ENCODE results near the gene TMIGD1.
A peak's percentile ranks its signal among the peaks of the same experiment; 100 is the strongest.
"Not testable (repeated sequence)": the region's sequence is repeated elsewhere in the genome, so short reads cannot be mapped to it uniquely, and the experiment has no call there.

TMIGD1 gene

DNA sequence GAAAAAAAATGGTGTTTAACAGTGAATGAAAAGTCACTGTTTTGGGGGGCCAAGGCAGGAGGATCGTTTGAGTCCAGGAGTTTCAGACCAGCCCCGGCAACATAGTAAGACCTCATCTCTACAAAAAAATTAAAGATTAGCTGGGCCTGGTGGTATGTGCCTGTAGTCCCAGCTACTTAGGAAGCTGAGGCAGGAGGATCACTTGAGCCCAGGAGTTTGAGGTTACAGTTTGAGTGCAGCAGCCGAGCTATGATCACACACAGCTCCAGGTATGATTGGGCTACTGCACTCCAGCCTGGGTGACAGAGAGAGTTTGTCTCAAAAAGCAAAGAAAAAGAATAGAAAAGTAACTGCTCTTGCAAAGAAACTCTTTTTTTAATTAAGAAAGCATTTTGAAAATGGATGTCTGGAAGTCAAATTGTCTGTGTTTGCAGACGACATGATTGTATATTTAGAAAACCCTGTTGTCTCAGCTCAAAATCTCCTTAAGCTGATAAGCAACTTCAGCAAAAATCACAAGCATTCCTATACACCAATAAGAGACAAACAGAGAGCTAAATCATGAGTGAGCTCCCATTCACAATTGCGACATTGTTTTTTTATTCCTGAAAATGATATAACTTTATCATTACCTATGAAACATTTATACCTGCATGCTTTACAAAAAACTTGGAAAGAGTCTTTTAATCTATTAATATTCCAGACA lies 24.4 kb upstream of the TMIGD1 start:
- no peak for DNase-seq

- no peak for DNase-seq
These were observed 23.6 kb upstream of the TMIGD1 start for GRCh38 chr17:30357476-30357875.

GRCh38 chr17:30354701-30355100 lies 20.8 kb upstream of the TMIGD1 start:
- DNase-seq = no peak

GRCh38 chr17:30352240-30352814 lies 18.5 kb upstream of the TMIGD1 start:
- DNase-seq = no peak

DNA sequence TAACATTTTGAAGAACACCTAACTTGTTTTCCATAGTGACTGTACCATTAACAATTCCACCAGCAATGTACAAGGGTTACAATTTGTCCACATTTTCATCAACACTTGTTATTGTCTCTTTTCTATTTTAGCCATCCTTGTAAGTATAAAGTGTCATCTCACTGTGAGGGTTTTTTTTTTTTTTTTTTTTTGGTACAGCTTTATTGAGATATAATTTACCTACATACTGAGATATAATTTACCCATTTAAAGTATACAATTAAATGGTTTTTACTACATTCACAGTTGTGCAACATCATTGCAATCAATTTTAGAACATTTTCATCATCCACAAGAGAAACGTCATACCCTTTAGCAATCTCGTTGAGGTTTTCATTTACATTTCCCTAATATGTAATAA lies 17.9 kb upstream of the TMIGD1 start:
- DNase-seq = no peak

DNA sequence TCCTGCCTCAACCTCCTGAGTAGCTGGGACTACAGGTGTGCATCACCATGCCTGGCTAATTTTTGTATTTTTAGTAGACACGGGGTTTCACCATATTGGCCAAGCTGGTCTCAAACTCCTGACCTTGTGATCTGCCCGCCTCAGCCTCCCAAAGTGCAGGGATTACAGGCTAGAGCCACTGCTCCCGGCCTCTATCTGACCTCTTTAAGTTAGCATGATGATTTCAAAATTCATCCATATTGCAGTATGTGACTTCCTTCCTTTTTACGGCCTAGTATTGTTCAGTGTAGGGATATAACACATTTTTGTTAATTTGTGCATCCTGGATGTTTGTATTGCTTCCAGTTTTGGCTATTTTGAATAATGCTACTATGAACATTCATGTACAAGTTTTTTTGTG lies 17.4 kb upstream of the TMIGD1 start:
- not testable (repeated sequence) for DNase-seq

DNA sequence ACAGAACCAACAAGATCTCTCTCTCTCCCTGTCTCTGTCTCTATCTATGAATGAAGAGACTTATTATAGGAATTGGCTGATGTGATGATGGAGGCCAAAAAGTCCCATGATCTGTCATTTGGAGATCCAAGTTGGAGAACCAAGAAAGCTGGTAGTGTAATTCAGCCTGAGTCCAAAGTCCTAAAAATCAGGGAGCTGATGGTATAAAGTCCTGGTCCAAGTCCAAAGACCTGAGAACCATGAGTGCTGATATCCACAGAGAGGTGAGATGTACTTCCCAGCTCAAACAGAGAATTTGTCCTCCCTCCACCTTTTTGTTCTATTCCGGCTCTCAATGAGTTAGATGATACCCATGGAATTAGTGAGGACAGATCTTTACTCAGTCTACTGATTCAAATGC lies 15.4 kb upstream of the TMIGD1 start:
- no peak for DNase-seq

DNA sequence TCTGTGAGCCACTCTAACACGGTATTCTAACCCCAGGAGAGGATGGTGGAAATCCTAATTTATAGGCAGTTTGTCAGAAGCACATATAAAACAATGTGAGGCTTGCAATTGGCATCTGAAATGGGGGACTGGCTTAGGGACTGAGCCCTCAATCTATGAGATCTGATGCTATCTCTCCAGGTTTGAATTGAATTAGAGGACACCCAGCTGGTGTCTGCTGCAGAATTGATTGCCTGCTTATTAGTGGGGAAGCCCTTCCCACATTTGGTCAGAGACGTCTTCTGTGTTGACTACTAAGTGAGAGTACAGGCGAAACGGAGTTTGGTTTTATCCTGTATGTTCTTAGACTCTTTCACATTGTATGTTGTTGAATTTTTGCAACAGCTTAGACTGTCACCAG lies 13.6 kb upstream of the TMIGD1 start:
- no peak for DNase-seq

DNA sequence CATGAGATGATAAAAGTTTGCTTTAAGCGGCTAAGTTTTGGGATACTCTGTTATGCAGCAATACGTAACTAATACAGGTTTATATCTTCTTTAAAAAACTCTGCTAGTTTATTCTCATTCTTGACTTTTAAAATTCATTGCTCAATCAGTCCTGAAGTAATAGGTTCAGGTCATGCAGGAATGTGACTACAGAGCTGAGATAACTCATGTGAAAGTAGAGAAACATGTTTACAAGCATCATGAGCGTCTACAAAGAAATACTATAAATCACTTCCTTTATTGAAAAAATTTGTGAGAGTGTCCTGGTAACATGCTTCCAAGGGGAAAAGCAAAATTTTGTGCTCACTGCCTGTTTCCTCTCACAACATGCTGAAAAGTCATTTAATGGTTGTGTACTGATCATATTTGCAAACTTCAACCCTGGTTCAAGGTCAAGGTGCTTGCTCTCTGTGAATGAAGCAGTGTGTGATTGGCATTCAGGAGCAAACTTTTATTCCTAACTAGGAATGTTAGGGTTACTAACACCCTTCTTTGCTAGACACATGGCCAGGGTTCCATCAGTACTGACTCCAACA lies 12.5 kb upstream of the TMIGD1 start:
- DNase-seq = no peak

DNA sequence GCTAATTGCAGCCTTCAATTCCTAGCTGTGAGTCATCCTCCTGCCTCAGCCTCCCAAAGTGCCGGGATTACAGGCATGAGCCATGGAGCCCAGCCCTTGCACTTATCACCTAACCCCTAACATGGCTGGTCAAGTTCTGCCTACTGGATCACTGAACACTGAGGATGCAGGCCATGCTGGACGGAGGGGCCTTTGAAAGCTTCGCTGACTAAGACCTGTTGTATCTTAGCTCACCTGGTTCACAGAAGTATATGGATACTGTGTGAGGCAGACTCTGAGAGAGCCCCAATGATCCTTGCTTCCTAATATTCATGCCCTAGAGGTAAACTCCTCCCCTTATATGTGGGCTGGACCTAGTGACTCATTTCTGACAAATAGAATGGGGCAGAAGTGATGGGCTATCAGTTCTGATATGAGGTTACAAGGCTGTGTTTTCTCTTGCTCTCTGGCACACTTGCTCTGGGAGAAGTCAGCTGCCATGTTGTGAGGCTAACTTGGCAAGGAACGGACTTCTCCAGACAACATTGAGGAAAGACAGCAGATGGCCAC lies 11.7 kb upstream of the TMIGD1 start:
- DNase-seq = no peak

DNA sequence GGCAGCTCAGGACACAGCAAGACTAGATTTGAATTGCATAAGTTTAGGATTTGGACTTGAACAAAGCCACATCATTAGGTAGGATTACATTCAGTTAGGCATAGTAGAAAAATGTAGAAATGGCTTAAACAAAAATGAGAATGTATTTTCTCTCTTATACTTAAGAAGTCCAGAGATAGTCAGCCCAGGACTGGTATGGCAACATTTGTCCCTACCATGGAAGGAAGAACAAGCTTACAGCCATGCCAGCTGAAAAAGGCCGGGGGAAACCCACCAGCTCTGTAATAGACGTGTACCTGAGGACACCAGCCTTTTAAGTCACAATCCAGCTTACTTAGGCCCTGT lies 11.2 kb upstream of the TMIGD1 start:
- no peak for DNase-seq

- DNase-seq = no peak
These were observed 10.6 kb upstream of the TMIGD1 start for GRCh38 chr17:30344283-30345088.

DNA sequence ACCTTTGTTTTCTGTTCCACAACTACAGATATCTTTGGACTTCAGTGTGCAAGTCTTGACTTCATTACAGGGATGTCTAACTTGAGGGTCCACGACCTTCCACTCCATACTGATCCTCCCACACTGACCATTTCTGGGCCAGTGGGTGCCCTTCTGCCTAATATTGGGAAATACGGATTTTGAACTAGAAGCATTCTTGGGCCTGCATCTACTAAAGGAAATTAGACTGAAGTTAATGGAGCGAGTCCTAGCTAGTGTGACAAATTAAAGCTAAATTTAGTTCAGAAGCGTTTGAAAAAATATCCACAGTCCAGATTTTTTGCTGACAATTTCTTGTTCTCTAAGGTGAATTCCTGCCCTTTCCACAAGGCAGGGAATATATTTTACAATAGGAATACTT lies 9.9 kb upstream of the TMIGD1 start:
- DNase-seq = no peak

DNA sequence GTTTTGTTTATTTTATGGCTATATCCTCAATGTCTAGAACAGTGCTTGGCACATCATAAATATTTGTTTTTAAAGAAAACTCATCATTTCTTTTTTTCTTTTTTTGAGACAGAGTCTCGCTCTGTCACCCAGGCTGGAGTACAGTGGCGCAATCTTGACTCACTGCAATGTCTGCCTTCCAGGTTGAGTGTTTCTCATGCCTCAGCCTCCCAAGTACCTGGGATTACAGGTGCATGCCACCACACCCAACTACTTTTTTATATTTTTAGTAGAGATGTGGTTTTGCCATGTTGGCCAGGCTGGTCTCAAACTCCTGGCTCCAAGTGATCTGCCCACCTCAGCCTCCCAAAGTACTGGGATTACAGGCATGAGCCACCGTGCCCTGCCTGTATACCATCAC lies 9.4 kb upstream of the TMIGD1 start:
- not testable (repeated sequence) for DNase-seq

DNA sequence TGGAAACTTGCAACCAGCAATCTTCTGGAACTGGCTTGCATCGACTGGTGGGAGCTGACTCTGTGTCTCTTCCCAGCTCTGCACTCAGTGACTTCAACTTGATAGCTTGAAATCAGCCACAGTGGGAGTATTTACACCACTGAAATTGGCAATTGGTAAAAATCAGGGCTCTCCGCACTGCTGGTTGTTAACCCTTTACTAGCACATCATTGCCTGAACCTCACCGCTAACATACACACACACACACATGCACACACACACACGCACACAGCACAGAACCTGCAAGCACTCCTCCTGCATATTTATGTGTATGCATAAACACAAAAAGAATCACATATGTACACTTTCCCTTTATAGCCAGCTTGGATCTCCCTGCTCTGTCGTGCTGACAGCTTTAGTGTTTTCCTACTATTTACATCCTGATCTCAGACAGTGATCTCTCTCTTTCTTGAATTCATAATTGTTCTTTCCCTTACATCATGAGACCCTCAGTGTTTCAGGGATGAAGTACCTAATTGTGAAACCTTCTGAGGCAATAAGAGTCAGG lies 7.9 kb upstream of the TMIGD1 start:
- DNase-seq = no peak

GRCh38 chr17:30340801-30341356 lies 7.0 kb upstream of the TMIGD1 start:
- DNase-seq = no peak

DNA sequence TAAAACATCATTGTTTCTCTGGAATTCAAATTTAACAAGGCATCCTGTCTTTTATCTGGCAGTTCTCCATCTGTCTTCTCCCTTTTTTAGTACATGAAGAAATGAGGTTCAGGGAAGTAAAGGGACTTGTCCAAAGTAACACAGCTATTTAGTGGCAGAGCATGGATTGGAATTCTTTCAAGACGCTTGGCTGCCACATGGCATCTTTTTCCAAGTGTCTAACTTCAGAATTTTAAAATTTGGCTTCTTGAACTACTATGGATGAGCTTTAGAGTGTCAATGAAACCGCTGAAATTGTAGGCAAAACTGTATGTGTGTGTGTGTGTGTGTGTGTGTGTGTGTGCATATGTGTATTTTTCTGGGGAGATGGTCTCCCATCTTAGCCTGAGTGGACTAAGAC lies 5.2 kb upstream of the TMIGD1 start:
- no peak for DNase-seq

- no peak for DNase-seq
These were observed 3.6 kb upstream of the TMIGD1 start for GRCh38 chr17:30337393-30337999.

DNA sequence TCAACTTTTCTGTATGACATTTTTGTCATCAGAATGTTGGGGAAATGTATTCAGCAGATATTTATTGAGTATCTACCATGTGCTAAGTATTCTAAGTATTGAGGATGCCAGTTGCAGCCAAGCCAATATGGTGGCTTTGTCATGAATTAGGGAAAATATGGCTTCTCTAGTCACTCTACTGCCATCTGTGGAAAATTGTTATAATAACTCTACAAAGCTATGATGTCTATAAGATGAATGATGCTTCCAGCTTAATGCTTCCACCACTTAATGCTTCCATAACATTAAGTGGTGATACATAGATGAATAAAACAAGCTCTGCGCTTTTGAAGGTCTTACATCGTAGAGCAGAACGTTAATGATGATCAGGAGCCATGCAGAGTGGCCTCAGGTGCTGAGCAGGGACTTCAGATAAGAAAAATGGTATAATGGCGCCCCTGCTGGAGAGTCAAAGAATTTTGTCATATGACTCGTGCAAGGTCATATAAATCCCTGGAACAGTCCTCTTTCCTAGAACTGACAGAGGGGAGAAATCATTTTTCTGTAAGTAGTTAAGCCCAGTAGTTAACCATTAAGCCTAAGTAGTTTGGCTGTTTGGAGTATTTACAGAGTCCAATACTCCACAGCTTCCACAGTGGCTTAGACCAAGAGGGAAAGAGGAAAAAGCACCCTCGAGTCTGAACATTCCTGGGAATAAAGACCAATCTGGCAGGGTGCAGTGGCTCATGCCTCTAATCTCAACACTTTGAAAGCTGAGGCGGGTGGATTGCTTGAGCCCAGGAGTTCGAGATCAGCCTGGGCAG lies 2.7 kb upstream of the TMIGD1 start:
- DNase-seq = peak; percentile 78

GRCh38 chr17:30334421-30334820 lies 564 bp upstream of the TMIGD1 start:
- no peak for DNase-seq

DNA sequence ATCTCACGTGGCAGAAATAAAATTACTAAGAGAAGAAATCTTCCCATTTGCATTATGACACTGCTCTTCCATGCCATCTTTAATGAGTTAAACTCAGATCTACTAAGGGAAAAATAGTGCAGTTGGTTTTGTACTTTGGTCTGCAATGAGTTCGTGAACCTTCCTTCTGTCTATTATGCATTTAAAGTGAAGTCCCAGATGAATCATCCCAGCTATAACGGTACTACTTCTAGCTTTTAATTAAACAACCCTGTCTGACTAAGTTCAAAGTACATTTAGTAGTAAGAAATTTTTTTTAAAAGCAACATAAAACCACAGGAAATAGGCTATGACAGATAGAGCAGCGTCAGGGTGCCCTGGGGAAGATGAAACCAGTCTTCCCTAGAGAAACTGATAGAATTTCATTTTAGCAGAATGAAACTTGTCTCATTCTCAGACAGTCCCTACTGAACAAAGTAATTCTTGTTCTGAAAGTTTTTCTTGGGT lies 1.8 kb downstream of the TMIGD1 start:
- DNase-seq = peak; percentile 80

- DNase-seq = no peak
These were observed 7.0 kb downstream of the TMIGD1 start for GRCh38 chr17:30326809-30327208.

All from activated effector memory CD4-positive, alpha-beta T cell treated with anti-CD3 and anti-CD28 coated beads, Interleukin-2, amount 50 U/mL, for 16 hours (primary cell).